Kidney (tissue), 14 donors: ENCODE results near the gene CSF2RB. TPM values are rescaled to one million over a fixed set of nuclear protein-coding genes. Genes with fewer than 3 reads are reported as not detected.

Experiments
- DNase-seq, 5 donors: peaks; one replicate each; pipeline ENCODE4 v3.0.0-alpha.2; 2013 to 2020
- FAIRE-seq: peaks from 2 replicates; lab custom pipeline; 2012; peaks lifted over from hg19 to GRCh38; lab: Jason Lieb, UNC
- H3K27ac ChIP-seq, 2 donors: one replicate each; pipeline ENCODE4 v1.7.0; 2013; ENCODE audit warnings: low read depth in 2 of 2, low read length in 2 of 2, inconsistent platforms in 1 of 2
- H3K27me3 ChIP-seq: one replicate; pipeline ENCODE4 v1.7.1; 2013; ENCODE audit warnings: low read length, inconsistent platforms; ENCODE audit not compliant: control insufficient read depth, insufficient read depth
- H3K36me3 ChIP-seq, 3 donors: one replicate each; pipeline versions ENCODE4 v1.7.0 to v1.7.1; 2013; ENCODE audit warnings: low read length in 3 of 3, control low read depth in 1 of 3, inconsistent platforms in 1 of 3; ENCODE audit not compliant: insufficient read depth in 3 of 3, control insufficient read depth in 2 of 3
- H3K4me1 ChIP-seq, 3 donors: one replicate each; pipeline versions ENCODE4 v1.7.0 to v1.7.1; 2013; ENCODE audit warnings: low read length in 3 of 3, inconsistent platforms in 1 of 3, low read depth in 1 of 3; ENCODE audit not compliant: control insufficient read depth in 2 of 3, insufficient read depth in 2 of 3
- H3K4me3 ChIP-seq, 3 donors: one replicate each; pipeline versions ENCODE4 v1.7.0 to v1.8.1; 2013; ENCODE audit warnings: low read length in 3 of 3, control low read depth in 1 of 3, inconsistent platforms in 1 of 3
- H3K9ac ChIP-seq, 3 donors: one replicate each; pipeline versions ENCODE4 v1.7.0 to v1.7.1; 2013; ENCODE audit warnings: low read length in 3 of 3, control low read depth in 1 of 3, inconsistent platforms in 1 of 3
- H3K9me3 ChIP-seq, 3 donors: one replicate each; pipeline versions ENCODE4 v1.7.0 to v1.7.1; 2013; ENCODE audit warnings: low read length in 3 of 3, control low read depth in 1 of 3, inconsistent platforms in 1 of 3; ENCODE audit not compliant: control insufficient read depth in 2 of 3, insufficient read depth in 1 of 3
- intact Hi-C: fragments of 100-400 bp; cut with DNase I; formaldehyde crosslinking; loops from one replicate; pipeline ENCODE4 v1.11.1; 2022
- polyA plus RNA-seq: library from polyadenylated mRNA; stranded (reverse); fragments of 350-450 nt; fragmentation: Illumina TruSeq; extraction: RNeasy Lipid Tissue Mini Kit (QIAGEN cat#74804); gene quantifications from one replicate; pipeline ENCODE4 v1.2.3, GENCODE V29; 2014; ENCODE audit warnings: low read depth, low replicate concordance; ENCODE audit not compliant: insufficient read depth
- total RNA-seq: library from RNA; stranded (reverse); fragmentation: NEBNext Ultra II Directional; extraction: Animal tissue kit (Norgen Biotek cat#: 25700); gene quantifications from one replicate; pipeline ENCODE4 v1.2.1, GENCODE V29; 2021
- TF ChIP-seq, protein P1 (sequence below): IDR thresholded peaks from 3 replicates; pipeline ENCODE4 v1.5.1; 2012; ENCODE audit warnings: mild to moderate bottlenecking, moderate library complexity, borderline replicate concordance; ENCODE audit not compliant: insufficient read depth; ENCODE audit errors: extremely low read depth
- donor health status: control.
- donor health status: control.
- donor health status: control.
- donor health status: control.
- donor health status: control.
- donor health status: DM: yes; HTN: yes; CAD: no.
- donor health status: Normal renal cell carcinoma (clear cell type).

CSF2RB gene
- total and polyA plus RNA-seq, 2 donors from 2014 or later = 1.0 to 11.4 TPM

DNA sequence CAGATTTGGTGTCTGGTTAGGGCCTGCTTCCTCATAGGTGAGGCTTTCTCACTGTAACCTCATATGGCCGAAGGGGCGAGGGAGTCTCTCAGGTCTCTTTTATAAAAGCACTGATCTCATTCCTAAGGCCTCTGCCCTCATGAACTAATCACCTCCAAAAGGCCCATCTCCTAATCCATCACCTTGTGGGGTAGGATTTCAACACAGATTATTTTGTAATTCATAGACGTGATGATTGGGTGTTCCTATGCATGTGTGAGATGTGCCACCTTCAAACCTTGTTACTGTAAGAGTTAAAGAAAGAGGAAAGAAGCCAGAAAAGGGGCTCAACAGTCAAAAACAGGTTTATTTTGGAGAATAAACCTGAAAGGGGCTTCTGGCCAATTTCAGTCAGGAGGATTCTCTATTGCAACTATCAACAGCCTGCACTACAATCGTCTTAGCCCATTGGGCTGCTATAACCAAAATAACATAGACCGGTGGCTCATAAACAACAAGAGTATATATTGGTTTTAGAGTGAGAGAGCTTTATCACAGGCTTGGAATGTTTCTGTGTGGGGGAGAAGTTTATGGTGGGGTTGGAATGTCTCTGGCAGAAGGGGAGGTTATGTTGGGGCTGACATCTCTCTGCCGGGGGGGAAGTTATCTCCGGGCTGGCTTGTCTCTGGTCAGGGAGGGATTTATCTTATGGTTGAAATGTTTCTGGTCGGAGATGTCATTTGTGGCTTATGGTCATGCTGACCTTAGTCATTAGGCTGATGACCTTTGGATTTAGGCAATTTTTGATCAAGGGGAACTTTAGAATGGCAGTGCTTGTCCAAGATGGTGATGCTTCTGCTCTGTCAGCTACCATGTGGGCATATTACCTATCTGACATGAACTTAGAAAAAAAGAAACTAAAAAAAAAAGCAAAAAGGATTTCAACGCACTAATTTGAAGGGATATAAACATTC is 35.1 kb downstream of the CSF2RB start:
- FAIRE-seq (no peak), DNase-seq (peak in 1 of 5 donors; percentile 54)
- Histone ChIP-seq H3K36me3 (no peaks in the 10 kb centered on the region), H3K4me3 (no peak overlapping the region), H3K4me1 (no peaks in the 10 kb centered on the region), H3K27ac (no peak overlapping the region), H3K9me3 (no peaks in the 10 kb centered on the region), H3K9ac (no peak overlapping the region), H3K27me3 (no peaks in the 10 kb centered on the region)
- intact Hi-C loops = no loop called here
- TF ChIP-seq, protein P1, sequence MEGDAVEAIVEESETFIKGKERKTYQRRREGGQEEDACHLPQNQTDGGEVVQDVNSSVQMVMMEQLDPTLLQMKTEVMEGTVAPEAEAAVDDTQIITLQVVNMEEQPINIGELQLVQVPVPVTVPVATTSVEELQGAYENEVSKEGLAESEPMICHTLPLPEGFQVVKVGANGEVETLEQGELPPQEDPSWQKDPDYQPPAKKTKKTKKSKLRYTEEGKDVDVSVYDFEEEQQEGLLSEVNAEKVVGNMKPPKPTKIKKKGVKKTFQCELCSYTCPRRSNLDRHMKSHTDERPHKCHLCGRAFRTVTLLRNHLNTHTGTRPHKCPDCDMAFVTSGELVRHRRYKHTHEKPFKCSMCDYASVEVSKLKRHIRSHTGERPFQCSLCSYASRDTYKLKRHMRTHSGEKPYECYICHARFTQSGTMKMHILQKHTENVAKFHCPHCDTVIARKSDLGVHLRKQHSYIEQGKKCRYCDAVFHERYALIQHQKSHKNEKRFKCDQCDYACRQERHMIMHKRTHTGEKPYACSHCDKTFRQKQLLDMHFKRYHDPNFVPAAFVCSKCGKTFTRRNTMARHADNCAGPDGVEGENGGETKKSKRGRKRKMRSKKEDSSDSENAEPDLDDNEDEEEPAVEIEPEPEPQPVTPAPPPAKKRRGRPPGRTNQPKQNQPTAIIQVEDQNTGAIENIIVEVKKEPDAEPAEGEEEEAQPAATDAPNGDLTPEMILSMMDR = no peak

DNA sequence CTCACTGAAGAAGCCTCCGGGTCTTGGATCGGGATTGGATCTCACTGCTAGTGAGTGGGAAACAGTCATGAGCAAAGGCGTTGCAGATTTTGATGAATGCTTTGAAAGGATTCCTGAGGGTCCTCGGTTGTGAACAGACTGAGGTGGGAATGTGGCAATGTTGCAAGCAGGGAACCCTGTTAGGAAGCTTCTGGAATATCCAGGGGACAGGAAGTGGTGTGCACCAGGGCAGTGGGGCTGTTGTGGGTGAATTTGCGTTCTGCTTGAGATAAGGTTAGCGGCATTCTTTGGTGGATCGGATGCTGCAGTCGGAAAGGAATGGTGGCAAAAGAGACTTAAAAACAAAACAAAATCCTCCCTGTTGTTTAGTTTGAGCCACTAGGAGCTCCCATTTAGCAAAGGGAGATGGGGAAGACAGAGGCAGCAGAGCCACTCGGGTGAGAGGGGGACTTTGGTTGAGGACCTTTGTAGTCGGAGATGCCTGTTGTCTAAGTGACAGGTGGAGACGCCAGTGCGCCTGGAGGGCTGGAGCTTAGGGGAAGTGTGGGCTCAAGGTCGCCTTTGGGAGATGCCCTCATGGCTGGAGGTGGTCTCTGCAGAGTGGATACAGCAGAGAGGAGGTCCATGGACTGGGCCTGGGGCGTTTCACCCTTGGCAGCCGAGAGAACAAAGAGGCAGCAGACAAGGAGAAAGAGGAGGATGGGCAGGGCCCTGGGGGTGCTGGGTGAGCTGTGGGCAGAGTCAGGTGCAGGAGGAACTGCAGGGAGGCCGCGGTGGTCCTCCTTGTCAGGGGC is 37.6 kb downstream of the CSF2RB start:
- DNase-seq = no peak
- Histone ChIP-seq H3K4me1 (no peaks in the 10 kb centered on the region), H3K9me3 (no peaks in the 10 kb centered on the region), H3K9ac (no peak overlapping the region), H3K27ac (no peak overlapping the region), H3K4me3 (no peak overlapping the region), H3K27me3 (no peaks in the 10 kb centered on the region), H3K36me3 (no peaks in the 10 kb centered on the region)
- no peak for FAIRE-seq
- intact Hi-C loops = no loop called here
- TF ChIP-seq, protein P1 = no peak

DNA sequence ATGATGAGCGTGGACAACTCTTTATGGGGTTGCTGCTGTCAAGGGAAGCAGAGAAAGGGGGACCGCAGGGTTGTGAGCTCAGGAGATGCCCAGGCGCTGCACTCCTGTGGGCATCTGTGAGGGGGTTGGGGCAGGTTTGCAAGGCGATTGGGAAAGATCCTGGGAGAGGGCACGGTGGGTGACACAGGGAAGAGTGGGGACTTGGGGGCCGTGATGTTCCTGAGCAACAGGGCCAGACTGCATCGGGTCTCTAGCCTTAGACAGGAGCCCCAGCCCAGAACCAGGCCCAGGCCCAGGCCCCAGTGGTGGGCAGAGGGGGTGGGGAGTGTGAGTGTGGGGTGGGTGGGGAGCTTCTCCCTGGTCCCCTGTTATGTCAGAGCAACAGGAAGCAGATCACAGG is 38.3 kb downstream of the CSF2RB start:
- FAIRE-seq = no peak
- TF ChIP-seq, protein P1 = no peak

More for the DNA sequence above, 38.3 kb downstream of the CSF2RB start:
- DNase-seq = no peak
- no peaks in the 10 kb centered on the region for H3K9me3 ChIP-seq
- no peak overlapping the region for H3K4me3 ChIP-seq
- H3K9ac ChIP-seq = no peak overlapping the region
- intact Hi-C loops = no loop called here
- no peak overlapping the region for H3K27ac ChIP-seq
- H3K4me1 ChIP-seq = no peaks in the 10 kb centered on the region
- H3K36me3 ChIP-seq = no peaks in the 10 kb centered on the region
- H3K27me3 ChIP-seq = no peaks in the 10 kb centered on the region
